HepG2 (cell line): ENCODE data around the gene GRAP. TPM values are rescaled to one million over a fixed set of nuclear protein-coding genes. Genes with fewer than 3 reads are reported as not detected.
A peak's percentile ranks its signal among the peaks of the same experiment; 100 is the strongest.

Experiments
- GLMP ChIP-seq: sonication (generic); formaldehyde crosslinking; IDR thresholded peaks from 2 replicates; pipeline ENCODE4 v1.9.0; 2021; ENCODE audit warnings: missing genetic modification reagents, mild to moderate bottlenecking, borderline replicate concordance
- NR2F6 ChIP-seq, 2 experiments: IDR thresholded peaks; 2 replicates each; pipeline ENCODE4 v1.6.1; 2016; ENCODE audit warnings: antibody characterized with exemption in 1 of 2, mild to moderate bottlenecking in 1 of 2
- PATZ1 ChIP-seq: sonication (generic); formaldehyde crosslinking; IDR thresholded peaks from 2 replicates; pipeline ENCODE4 v1.4.0; 2020; ENCODE audit warnings: missing genetic modification reagents
- PHF5A ChIP-seq: IDR thresholded peaks from one replicate; pipeline ENCODE4 v1.6.1; 2018; ENCODE audit warnings: low read depth, missing genetic modification reagents; ENCODE audit not compliant: unreplicated experiment
- SALL1 ChIP-seq: sonication (generic); formaldehyde crosslinking; IDR thresholded peaks from 2 replicates; pipeline ENCODE4 v1.8.0; 2022; ENCODE audit warnings: mild to moderate bottlenecking, missing genetic modification reagents
- THRA ChIP-seq: sonication (generic); formaldehyde crosslinking; IDR thresholded peaks from 2 replicates; pipeline ENCODE4 v1.4.0; 2020; ENCODE audit warnings: missing genetic modification reagents, borderline replicate concordance
- ZBTB10 ChIP-seq: sonication (generic); formaldehyde crosslinking; IDR thresholded peaks from 2 replicates; pipeline ENCODE4 v1.4.0; 2020; ENCODE audit warnings: missing genetic modification reagents, borderline replicate concordance
- ZBTB44 ChIP-seq: sonication (generic); formaldehyde crosslinking; IDR thresholded peaks from 2 replicates; pipeline ENCODE4 v1.4.0; 2020; ENCODE audit warnings: missing genetic modification reagents
- ZNF263 ChIP-seq: sonication (generic); formaldehyde crosslinking; IDR thresholded peaks from 2 replicates; pipeline ENCODE4 v1.4.0; 2020; ENCODE audit warnings: missing genetic modification reagents
- ZNF687 ChIP-seq: sonication (generic); formaldehyde crosslinking; IDR thresholded peaks from 2 replicates; pipeline ENCODE4 v1.5.1; 2020; ENCODE audit warnings: mild to moderate bottlenecking, missing genetic modification reagents, moderate library complexity
- polyA plus RNA-seq, 8 experiments: library from polyadenylated mRNA; depleted of rRNA in 3 of 8; stranded (reverse) in 7 of 8; unstranded in 1 of 8; fragments of >200 nt; fragmentation: Illumina TruSeq in 4 of 8; extraction: Trizol in 4 of 8; gene quantifications; 2 replicates each; pipeline versions ENCODE4 v1.2.1 to v1.2.3, GENCODE V29; 2011 to 2016; ENCODE audit warnings: low read depth in 4 of 8, missing spikeins in 1 of 8, mixed read lengths in 1 of 8; ENCODE audit not compliant: insufficient read depth in 1 of 8
- total RNA-seq, 5 experiments: library from RNA; depleted of rRNA; stranded (reverse); fragments of >200 nt; fragmentation: Illumina TruSeq; extraction: Trizol; gene quantifications; 2 replicates each; pipeline ENCODE4 v1.2.3, GENCODE V29; 2016; ENCODE audit warnings: low read depth in 1 of 5

The GRAP gene
- total and polyA plus RNA-seq, 2 of the 13 experiments (the other 11 are each of a cell fraction or from before 2014, with no cell fraction given): 0.77 to 1.7 TPM

GRCh38 chr17:19019041-19019941 lies 27.5 kb downstream of the GRAP start (continued):
- no peak for TF ChIP-seq GLMP (CRISPR knock-in tag)
- TF ChIP-seq PHF5A (CRISPR knock-in tag): no peak
- peak; percentile 63; the same call in 1 of the 2 replicates for TF ChIP-seq ZNF263
- TF ChIP-seq SALL1 (CRISPR knock-in tag): peak; percentile 26; the same call in 1 of the 2 replicates
- TF ChIP-seq THRA (CRISPR knock-in tag): no peak
- 0 out of 2 replicates have a peak, but pooled peaks have one; percentile 26 for TF ChIP-seq NR2F6 (IDR thresholded peaks at IDR 0.05)
- no peak for TF ChIP-seq NR2F6 (CRISPR knock-in tag; IDR thresholded peaks at IDR 0.05)
- no peak for TF ChIP-seq ZBTB10 (CRISPR knock-in tag)
- TF ChIP-seq ZBTB44 (CRISPR knock-in tag): no peak
- TF ChIP-seq PATZ1 (CRISPR knock-in tag): peak; percentile 59; the same call in 1 of the 2 replicates
- TF ChIP-seq ZNF687: peak; percentile 56
